SKM-1 (cell line): ENCODE results near the gene PUSL1.

Experiments
- DNase-seq: peaks from one replicate; lab custom pipeline; 2025; ENCODE audit not compliant: unreplicated experiment; lab: John Stamatoyannopoulos, UW

The PUSL1 gene

DNA sequence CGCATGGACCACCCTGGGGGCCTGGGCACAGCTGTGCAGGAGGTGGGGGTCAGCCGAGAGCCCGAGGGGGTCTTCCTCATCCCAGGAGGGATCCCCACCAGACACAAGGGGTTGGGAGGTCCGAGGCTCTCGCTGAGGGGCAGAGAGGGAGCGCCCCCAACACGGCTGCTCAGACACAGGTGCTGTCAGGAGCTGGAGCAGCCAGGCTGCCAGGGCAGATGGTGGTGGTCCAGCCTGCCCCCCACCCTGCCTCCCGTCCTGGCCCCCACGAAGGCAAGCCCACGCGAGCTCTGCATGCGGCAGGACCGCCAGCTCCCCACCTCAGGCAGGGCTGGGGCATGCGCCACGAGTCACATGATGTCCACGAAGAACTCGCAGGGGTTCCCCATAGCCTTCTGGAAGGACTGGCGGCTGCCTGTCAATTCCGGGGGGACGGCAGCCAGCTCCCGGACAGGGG is 27.4 kb downstream of the PUSL1 start:
- no peak for DNase-seq

DNA sequence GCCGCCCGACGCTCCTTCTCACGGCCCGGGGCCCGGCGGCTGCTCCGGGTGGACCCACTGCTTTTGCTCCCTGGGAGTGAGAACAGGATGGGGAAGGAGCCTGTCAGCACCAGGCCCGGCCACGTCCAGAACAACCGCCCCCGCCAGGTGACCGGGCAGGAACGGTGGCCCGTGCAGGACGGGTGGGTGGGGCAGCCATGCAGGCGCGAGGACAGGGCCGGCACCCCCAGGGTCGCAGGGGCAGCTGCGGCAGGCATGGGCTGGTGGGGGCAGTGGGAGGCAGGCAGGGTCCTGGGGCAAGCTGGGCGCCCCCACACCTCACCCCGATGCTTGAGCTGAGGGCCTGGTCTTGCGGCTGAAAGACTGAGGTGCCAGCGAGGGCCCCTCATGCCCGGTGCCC is 28.0 kb downstream of the PUSL1 start:
- no peak for DNase-seq

DNA sequence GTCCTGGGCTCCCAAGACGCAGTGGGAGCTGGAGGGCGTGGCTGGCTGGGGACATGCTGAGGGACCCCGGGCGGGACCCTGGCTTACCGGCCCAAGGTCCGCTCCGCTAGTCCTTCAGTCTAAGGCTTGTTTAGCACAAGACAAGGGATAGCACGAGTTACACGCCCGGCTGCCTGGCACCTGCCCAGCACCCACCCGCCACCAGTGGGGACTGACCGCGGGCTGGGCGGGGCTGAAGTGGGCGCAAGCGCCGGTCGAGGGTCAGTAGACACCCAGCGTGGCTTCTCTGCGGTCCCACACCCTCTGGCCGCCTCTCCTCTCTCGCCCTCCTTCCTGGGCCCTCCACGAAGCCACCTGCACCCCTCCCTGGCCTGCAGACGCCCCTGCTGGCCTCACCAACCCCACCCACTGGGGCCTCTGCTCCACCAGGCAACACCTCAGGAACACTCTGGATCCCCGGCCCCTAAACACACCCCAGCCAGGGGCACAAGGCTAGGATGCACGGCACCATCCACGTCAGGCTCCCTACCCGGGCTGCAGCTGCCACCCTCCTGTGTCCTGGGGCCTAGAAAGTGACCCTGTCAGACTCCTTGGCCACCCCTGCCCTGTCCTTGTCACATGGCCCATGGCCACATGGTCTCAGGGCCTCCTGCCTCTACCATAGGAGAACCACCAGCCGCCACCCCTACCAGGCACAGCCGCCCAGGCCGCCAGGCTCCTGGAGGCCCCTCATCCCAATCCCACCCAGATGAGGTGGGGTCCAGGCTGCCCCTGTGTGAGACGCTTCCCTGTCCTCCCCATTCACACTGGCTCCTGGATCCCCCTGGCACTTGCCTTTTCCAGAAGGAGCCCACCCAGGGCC is 28.8 kb downstream of the PUSL1 start:
- DNase-seq: no peak

DNA sequence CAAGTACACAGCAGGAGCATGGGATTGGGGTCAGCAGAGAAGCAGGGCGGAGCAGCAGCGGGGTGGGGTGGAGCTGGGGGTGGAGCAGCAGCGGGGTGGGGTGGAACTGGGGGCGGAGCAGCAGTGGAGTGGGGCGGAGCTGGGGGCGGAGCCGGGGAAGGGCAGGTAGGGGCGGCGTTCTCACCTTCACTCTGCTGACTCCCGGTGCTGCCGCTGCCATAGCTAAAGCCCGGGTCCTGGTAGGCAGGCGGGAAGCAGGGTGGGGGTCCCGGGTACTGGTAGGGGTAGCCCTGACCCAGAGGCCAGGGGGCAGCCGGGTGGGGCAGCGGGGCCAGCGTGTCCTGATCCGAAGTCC is 29.4 kb downstream of the PUSL1 start:
- DNase-seq: no peak

DNA sequence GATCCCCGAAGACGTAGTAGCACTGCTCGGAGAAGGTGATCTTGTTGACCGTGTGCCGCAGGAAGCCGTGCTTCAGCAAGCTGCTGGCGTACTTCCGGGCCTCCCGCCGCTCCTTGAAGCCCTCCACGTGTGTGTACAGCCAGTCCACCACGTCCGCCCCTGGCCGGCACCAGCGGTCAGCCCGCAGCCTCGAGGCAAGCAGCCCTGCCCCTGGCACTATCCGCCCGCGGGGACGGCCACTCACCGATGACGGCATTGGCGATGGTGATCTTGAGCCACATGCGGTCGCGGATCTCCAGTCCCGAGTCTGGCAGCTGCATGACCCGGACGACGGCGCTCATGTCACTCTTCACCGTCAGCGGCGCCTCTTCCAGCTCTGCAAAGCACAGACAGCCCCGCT is 29.9 kb downstream of the PUSL1 start:
- no peak for DNase-seq

DNA sequence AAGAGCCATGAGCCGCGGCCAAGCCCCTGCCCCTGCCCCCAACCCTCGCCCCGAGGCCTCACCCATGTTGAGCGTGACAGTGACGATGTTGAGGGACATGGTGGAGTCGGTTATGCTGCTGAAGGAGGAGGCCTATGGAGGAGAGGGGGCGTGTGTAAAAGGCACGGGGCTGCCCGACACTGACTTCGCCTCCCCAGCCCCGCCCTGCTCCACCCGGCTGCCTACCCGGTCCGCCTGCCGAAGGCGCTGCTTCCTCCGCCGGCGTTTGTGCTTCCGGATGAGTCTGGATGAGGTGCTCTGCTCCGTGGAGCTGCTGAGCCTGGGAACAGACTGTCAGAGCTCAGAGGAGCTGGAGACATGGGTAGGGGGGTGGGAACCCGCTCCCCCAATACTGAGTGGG is 31.8 kb downstream of the PUSL1 start:
- no peak for DNase-seq

DNA sequence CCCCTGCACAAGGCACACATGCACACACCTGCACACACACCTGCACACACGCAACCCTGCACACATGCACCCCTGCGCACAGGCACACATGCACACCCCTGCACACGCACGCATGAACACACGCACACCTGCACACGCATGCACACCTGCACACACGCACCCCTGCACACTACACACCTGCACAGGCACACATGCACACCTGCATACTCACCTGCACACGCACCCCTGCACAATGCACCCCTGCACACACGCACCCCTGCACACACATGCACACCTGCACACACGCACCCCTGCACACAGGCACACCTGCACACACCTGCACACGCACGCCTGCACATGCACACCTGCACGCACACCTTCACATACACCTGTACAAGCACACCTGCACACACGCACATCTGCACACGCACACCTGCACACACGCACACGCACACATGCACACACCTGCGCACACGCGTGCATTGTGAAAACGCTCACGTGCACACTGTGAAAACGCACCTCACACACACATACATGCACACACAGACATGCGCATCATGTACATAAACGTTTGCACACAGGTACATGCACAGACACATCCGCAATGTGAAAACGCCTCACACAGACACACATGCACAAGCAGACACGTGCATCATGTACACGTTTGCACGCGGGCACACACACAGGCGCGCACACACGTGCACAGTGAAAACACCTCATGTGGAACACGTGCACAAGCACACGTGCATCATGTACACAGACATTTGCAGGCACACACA is 32.6 kb downstream of the PUSL1 start:
- DNase-seq: no peak

DNA sequence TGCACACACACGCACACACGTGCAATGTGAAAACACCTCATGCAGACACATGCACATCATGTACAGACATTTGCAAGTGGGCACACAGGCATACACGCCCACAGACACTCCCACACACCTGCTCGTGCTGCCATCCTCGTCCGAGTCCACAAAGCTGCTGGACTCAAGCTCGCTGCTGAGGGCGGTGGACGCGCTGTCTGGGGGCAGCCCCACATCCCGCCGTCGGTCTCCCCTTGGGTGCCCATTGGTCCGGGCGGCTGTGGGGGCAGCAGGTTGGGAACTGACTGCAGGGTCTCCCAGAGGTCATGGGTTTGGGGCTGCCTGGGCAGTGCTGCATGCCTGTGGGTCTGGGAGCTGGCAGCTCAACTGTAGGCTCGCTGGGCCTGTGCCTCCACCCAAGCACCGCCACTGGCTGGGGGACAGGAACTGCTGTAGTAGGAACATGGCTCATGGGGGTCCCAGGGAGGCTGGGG is 33.2 kb downstream of the PUSL1 start:
- no peak for DNase-seq

DNA sequence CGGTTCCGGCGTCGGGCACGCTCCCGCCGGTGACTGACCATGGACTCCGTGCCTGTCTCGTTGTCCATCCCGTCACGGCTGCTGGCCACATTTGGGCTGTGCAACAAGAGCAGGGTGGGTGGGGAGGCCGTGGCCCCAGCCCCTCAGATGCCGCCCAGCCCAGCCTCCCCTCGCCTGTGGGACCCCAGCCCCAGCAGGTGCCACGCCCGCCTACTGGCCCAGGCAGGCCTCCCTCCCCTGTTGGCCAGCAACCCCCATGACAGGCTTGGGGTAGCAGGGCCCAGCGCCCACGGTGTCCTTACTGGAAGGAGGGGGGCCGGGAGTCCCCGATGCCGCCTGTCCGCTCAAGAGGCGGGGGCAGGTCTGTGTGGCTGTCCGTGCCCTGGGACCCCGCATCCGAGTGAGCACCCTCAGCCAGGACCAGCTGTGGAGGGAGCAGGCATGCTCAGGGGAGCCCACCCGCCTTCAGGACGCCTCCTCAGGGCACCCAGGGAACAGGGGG is 33.7 kb downstream of the PUSL1 start:
- no peak for DNase-seq

DNA sequence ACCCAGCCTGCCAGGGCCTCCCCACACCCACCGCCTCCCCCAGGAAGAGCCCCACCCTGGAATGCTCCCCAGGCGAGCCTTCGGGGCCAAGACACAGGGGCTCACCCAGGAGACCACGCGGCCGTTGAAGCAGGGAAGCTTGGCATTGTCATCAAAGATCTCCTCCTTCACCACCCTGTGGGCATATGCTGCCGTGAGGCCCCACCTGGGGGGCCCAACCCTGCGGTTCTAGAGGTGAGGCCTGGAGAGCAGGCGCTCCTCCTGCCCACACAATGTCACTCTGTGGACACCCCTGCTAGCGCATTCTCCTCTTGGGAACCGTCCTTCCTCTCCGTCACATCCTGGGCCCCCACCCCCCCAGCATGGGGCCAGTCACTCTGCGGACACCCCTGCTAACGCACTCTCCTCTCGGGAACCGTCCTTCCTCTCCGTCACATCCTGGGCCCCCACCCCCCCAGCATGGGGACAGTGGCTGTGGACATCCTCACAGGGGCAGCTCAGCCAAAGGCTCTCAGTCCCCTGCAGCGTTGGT is 34.3 kb downstream of the PUSL1 start:
- no peak for DNase-seq

DNA sequence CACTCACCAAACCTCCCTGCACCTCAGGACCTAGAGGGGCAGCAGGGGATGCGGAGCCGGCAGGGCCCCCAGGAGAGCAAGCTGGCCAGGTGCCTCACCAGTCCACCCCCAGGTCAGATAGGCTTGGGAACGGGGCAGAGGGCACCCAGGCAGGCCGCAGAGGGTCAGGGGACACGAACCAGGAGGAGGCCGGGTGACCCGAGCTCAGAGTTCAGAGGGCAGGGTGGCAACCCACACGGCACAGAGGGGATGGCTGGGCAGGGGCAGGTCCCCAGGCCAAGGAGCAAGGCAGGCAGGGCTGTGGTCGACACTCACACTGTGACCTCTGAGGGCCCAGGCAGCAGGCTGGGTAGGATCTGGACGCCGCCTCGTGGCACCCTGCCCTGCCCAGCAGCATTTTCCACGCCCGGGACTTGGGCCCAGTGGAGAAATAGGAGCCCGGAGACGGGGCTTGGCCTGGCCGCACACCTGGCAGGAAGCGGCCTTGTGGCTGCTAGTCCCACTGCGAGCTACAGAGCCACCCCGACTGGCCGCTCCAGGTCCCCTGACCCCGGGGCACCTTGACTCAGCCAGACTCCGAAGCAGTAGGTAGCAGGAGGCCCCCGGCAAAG is 35.5 kb downstream of the PUSL1 start:
- DNase-seq: no peak

DNA sequence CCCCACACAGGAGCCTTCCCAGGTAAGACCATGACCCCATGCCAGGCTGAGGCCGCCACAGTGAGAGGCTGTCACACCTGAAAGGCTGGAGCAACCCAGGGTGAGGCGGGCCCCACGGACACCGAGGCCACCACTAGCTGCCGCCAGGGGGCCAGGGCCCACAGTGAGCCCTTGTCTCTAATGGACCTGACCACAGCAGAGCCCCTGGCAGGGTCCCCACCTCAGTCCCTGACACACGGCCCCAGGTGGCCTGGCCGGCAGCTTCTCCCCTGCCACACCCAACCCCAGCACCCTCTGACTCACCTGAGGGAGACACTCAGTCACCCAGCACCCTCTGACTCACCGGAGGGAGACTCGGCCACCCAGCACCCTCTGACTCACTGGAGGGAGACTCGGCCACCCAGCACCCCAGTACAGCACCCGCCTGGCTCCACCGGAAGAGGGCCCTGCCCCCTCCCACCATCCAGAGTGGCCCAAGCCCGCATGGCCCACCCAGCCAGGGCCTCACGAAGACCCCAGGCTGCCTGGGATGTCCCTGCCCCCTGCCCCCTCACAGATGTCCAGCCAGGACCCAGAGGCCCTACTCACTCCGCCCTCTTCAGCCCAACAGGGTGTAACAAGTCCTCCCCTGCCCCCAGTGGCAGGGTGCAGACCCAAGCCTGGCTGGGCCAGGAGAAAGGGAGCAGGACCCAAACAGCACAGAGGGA is 36.4 kb downstream of the PUSL1 start:
- no peak for DNase-seq

DNA sequence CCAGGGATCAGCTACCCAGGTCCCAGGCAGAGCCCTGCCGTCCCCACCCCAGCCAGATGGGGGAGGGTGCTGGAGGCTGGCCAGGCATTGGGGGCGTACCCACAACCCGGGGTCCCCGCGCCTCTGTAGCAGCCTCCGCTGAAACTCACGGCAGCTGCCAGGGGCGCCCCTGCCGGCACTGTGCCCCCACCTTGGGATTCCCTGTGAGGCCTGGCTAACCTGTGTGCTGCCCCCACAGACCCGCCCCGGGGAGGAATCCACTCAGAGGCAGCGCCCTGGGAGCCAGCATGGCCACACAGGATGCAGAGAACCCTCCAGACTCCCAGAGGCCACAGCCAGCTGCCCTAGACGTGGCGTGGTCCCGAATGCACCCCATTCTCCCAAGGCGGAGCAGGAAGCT is 37.0 kb downstream of the PUSL1 start:
- no peak for DNase-seq

DNA sequence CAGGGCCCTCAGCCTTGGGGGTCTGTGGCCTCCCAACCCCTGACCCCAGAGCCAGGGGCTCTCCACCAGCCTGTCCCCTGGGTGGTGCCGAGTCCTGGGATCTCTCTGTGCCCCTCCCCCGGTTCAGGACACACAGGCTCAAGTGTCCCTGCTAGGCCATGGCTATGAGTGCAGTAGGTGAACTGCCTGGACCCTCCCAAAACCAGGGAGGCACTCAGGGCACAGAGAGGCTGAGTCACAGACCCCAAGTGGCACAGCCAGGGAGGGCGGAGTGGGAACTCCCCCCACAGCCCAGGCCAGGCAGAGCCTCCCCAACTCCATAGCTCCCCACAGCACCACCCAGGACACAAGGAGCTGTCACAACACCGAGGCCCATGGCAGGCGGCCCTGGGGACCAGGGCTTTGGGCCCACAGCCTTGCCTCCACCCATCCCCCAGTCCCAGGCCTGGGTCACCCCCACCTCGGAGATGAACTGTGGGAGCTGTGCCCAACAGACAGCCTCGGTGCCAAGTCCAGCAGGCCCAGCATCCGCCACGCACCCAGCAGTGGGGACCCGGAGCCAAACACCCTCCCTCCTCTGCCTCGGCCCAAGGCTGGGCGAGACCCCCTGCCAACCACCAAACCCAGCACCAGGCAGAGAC is 37.6 kb downstream of the PUSL1 start:
- no peak for DNase-seq

DNA sequence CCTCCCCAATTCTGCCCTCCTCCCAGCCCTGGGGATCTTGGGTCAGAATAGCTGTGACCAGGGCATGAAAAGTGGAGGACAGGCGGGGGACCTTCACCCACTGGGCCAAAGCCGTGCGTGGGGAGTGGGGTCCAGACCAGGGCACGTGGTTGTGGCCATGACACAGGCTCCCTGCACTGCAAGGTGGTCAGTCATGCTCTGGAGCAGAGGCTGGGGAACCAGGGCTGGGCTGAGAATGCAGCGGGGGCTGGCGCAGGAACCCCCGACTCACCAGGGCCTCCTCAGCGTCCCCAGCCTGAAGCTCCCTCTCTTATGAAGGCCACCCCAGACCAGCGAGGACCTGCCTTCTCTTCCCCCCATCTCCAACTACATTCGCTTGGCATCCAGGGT is 38.1 kb downstream of the PUSL1 start:
- DNase-seq: no peak

DNA sequence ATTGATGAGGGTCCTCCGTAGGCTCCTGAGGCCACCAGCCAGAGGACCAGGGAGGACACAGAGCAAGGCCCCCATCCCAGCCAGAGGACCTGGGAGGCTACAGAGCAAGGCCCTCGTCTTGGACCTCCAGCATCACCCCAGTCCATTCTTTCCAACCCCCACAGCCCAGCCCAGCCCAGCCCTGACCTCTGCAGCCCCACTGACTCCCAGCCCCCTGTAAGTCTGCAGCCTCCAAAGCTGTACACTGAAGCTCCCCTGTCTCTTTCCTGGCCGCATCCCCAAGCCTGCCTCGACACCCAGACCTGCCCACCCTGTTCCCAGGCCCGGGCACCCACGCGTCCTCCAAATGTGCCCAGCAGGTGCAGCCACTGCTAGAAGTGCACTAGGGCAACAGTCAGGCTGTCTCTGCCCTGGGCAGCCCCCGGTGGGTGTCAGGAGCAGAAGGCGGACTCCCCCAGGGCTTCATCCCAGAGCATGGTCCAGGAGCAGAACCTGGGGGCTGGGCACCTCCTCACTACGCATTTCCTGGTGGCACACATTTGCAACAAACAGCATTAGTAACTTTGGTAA is 38.7 kb downstream of the PUSL1 start:
- no peak for DNase-seq

DNA sequence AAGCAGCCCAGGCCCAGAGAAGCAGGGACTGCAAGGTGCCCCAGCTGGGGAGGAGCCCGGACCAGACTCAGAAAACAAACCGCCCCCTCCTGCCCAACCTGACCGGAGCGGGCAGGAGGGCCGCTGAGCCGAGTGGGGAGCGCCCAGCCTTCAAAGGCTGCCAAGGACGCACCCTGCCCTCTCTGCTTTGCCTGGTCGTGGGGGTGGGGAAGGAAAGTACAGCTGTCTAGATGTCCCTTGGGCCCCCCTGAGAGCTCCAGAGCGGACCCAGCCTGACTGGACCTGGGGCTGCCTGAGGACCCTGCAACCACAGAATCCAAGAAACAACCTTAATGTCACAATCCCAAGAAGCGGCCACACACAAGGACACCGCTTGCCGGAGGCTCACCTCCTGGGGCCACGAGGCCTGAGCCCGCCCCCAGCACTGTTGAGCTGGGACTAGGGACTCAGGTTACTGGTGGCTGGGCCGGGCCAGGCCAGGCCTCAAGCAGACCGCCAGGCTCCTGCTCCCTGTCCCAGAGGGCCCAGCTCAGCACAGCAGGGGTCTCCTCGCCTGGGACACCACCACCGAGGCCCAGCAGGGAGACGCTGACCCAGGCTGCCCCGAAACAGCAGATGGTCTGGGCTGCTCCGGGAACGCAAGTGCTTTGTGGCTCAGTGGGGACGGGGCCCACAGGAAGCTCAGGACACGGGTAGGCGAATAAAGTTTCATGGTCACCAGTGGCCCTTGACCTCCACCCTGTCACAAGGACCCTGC is 39.4 kb downstream of the PUSL1 start:
- DNase-seq: no peak

DNA sequence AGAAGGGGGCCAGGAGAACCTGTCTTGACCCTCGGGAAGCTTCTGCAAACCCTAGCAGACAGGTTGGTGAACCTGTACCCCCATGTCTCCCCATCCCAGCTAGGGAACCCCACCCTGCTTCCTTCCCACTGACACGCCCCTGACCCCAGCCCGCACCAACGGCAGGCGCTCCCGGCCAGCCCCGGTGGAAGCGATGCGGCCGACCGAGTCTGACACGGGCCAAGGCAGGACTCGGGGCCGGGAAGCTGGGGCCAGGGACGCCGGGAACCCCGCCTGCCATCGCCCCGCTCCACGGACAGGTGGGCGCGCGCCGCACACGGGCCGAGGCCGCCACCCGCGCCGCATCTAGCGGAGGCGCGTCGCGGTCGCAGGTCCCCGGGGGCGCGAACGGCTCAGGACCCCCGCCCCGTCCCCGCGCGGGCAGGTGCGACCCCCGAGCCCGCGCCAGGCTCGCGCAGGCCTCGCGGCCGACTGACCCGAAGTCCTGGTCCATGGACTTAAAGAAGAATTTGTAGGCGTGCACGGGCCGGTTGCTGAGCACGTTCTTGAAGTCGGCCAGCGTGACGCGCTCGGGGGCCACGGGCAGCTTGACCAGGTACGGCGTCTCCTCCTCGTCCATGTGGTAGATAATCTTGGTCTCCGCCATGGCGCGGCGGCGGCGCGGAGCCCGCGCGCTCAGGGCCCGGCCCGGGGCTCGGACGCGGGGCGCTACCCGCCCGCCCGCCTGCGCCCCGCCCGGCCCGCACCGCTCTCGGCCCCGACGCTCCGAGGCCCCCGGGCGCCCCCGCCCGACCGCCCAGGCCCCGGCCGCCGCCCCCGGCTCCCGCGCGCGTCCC is 40.2 kb downstream of the PUSL1 start:
- no peak for DNase-seq
